GM21528 (cell line): ENCODE measurements around the gene MOB3C.
A peak's percentile ranks its signal among the peaks of the same experiment; 100 is the strongest.

Source experiments
- ATAC-seq: cut with Tn5 transposase; IDR thresholded peaks from one replicate; pipeline ENCODE4 v1.9.1; 2021; ENCODE audit warnings: mild to moderate bottlenecking, moderate library complexity; ENCODE audit not compliant: unreplicated experiment, low FRiP score

MOB3C gene

GRCh38 chr1:46607345-46608130 lies 9.1 kb downstream of the MOB3C start:
- no peak for ATAC-seq

- no peak for ATAC-seq
Measured at GRCh38 chr1:46606255-46606965, 10.2 kb downstream of the MOB3C start.

DNA sequence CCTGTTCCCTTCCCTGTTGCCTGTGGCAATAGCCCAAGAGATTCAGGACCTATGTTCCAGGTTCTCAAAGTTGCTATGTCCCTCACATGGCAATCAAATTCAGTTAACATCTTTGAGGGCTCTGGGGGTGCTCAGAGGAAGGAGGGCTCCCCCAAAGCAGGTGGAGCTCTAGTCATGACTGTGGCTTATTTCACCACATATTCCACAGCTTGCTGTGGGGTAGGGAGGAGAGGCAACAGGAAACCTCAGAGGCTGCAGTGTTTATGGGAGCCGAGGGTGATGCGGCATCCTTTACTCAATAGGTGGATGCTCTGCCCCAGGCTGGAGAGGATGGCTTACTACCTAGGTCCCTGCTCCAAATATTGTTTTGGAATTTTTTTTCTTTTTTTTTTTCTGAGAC lies 11.4 kb downstream of the MOB3C start:
- ATAC-seq: no peak

GRCh38 chr1:46603858-46604549 lies 12.6 kb downstream of the MOB3C start, which contains the start of gene MKNK1:
Gene MKNK1, minus strand, starts transcription at chr1:46604268. Its CDS starts 20,941 bp downstream, at chr1:46583327.
- ATAC-seq: peak; percentile 95

GRCh38 chr1:46603481-46603857 lies 13.1 kb downstream of the MOB3C start:
- peak; percentile 4 for ATAC-seq

GRCh38 chr1:46601257-46602007 lies 15.2 kb downstream of the MOB3C start:
- ATAC-seq: no peak

DNA sequence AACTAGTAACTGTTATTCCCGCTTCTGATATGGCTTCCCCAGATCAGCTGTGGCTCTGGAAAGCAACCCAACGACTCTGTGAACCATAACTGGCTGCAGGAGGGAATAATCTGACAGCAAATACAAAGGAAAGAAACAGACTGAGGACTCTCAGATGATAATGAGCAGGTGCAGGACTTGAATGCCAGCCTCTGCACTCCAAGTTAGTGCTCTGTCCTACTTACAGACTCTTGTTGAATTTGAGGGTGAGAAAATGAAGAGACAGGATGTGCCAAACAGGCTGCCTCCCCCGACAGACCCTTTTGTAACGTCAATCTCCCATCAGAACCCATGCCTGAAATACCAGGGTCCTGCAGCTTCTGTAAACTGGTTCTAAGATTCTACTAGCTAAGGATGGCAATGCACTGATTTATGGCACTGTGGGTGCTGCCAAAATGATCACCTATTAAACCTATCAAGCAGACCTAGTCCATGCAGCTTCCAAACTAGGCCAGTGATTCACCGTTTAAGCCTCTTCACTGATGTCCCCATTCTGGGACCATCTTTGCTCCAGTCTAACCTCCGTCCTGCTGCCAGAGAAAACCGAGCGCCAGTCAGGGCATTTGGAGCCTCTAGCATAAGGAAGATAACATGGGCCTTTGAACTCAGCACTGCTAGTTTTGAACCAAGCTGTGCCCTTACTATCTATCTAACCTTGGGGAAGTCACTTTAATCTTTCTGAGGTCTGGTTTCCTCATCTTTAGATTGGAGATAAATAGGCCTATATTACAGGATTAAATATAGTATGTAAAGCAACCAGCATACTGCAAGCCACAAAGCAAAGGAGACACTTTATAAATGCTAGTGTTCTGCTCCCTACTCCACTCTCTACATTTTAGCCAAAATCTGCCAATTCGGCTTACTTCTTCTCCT lies 17.3 kb downstream of the MOB3C start:
- ATAC-seq: no peak

DNA sequence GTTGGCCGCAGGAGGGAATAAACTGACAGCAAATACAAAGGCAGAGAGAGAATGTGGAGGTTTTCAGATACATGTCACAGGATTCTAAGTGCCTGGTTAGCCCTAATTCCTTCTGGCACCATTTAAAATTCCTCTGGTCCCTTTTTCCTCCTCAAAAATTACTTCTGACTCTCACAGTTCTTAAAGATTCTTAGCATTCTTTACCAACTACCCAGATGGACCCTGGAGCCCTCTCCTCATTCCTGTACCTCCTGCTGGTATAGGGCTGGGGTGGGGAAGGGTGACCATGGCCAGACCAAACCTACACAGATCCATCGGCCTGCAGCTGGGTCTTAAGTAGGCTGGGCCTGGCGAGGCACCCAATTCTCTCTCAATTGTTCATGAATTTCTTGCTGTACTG lies 19.8 kb downstream of the MOB3C start:
- ATAC-seq: no peak

DNA sequence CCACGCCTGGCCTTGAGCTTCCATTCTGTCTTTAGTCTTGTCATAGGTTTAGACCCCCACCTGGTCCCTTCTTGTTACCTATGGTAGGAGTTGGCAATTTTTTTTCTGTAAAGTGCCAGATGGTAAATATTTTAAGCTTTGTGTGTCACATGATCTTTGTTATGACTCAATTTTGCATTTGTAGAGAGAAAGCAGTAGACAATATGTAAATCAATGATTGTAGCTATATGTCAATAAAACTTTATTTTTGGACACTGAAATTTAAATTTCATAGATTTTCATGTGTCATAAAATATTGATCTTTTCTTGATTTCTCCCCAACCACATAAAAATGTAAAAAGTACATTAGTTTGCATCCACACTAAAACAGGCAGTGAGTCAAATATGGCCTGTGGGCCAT lies 20.6 kb downstream of the MOB3C start:
- no peak for ATAC-seq

GRCh38 chr1:46595127-46595526 lies 21.5 kb downstream of the MOB3C start:
- no peak for ATAC-seq

DNA sequence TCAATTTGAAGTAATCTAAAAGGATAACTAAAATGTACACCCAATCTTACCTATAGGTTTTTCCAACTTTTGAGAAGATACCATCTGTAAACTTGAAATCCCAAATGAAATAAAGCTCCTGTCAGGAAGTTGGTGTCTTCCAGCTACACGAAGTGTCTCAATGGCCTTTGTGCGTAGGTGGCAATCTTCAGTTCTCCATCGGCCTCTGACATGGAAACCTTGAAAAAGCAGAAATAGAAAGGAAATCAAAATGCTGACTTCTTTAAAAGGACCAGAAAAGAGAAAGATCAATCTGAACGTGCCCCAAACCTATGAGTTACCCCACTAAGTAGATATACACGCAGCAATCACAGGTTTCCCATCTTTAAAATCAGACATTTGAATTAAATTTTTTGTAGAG lies 22.5 kb downstream of the MOB3C start:
- no peak for ATAC-seq

GRCh38 chr1:46592823-46593222 lies 23.8 kb downstream of the MOB3C start:
- ATAC-seq: no peak

GRCh38 chr1:46589529-46589928 lies 27.1 kb downstream of the MOB3C start:
- no peak for ATAC-seq

DNA sequence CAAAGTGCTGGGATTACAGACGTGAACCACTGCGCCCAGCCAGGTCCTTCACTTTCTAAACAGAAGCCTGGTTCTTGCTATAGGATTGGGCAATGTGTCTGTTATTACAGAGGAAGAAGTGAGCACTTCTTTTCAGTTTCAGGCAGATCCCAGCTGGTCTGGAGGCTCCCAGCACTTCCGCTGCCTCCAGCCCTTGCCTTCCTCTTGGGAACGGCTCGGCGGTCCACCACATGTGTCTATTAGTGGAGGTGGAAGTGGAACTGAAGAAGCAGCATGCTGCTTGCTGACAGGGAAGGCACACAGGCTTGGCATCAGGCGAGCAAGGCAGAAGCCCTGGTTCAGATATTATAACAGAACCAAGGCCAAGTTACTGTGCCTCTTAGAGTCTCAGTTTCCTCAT lies 29.5 kb downstream of the MOB3C start:
- ATAC-seq: no peak

GRCh38 chr1:46585312-46585938 lies 31.2 kb downstream of the MOB3C start:
- ATAC-seq: no peak

GRCh38 chr1:46583494-46583893 lies 33.1 kb downstream of the MOB3C start:
- ATAC-seq: no peak

- no peak for ATAC-seq
Measured at GRCh38 chr1:46582972-46583371, 33.6 kb downstream of the MOB3C start.

DNA sequence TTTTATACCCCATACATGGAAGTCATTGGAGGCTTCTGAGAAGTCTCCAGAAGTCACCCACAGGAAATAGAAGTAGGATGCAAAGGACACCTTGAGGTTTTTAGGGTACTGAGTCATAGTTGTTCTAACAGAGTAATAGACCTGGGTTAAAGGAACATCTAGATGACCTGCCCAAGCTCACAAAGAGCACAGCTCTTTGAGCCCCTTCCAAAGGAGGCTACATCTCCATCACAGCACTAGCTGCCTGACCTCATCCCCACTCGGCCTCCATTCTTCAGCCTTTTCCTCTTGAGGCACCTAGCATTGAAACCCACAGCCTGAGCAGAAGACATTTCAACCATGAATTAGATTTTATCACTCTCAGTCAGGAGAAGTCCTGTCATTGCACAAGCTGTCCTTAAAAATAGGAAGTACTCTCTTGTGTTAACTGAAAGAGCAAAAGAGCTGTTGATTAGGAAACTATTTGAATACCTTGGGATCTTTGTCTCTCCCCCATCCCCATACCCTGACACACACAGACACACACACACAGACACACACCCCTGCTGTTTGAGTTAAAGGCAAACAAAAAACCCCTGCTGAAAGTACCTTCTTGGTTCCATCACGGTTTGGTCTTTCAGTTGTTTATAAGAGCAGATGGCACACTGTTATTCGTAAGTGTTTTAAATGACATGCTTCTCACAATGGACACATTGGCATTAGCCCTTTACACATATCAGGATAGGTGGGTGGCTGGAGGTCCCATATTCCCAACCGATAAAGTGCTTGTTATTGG lies 34.7 kb downstream of the MOB3C start:
- no peak for ATAC-seq
